Esophagus muscularis mucosa (tissue), 4 donors: ENCODE data around the gene RNF133.

Experiments used
- CTCF ChIP-seq, 3 experiments: fragments of 200-600 bp in 2 of 3; fragments of 450-650 bp in 1 of 3; sonication (generic) in 2 of 3; IDR thresholded peaks; one replicate each; pipeline ENCODE4 v1.5.1; 2017 to 2019; ENCODE audit warnings: antibody characterized with exemption in 3 of 3, mild to moderate bottlenecking in 2 of 3, moderate library complexity in 1 of 3
- EP300 ChIP-seq: sonication (generic); formaldehyde crosslinking; IDR thresholded peaks from one replicate; pipeline ENCODE4 v1.6.1; 2017; ENCODE audit warnings: antibody characterized with exemption
- POLR2AphosphoS5 ChIP-seq, 2 donors: sonication (generic); formaldehyde crosslinking; IDR thresholded peaks; one replicate each; pipeline ENCODE4 v1.6.1; 2017; ENCODE audit warnings: antibody characterized with exemption in 2 of 2

- no peak for TF ChIP-seq CTCF (IDR thresholded peaks at IDR 0.05)
- no peak for TF ChIP-seq POLR2AphosphoS5 (IDR thresholded peaks at IDR 0.05)
- no peak for TF ChIP-seq EP300
These were observed 11.2 kb upstream of the RNF133 start for GRCh38 chr7:122709930-122710646.
